ENCODE data around the gene SERTAD3. TPM values are rescaled to one million over a fixed set of nuclear protein-coding genes. Genes with fewer than 3 reads are reported as not detected.
A peak's percentile ranks its signal among the peaks of the same experiment; 100 is the strongest.

SERTAD3 gene
- total and polyA plus RNA-seq, 2 donors from 2014 or later: 29.9 to 38.4 TPM

- peaks cover 3 to 8% (median 8%) of the 10 kb centered on the region in 3 donors for H3K4me1 ChIP-seq (ENCODE audit: control insufficient read depth in 2 of 3, insufficient read depth in 2 of 3, low read depth in 1 of 3, low read length in 3 of 3)
- intact Hi-C loops (cut with DNase I): no loop called here
- TF ChIP-seq CTCF (IDR thresholded peaks at IDR 0.05; ENCODE audit: borderline replicate concordance, extremely low read depth, insufficient read depth): no peak
- no peaks in the 10 kb centered on the region for H3K9me3 ChIP-seq (ENCODE audit: control insufficient read depth in 2 of 3, insufficient read depth in 1 of 3, low read length in 3 of 3)
- FAIRE-seq (no peak), DNase-seq (no peak)
- H3K27me3 ChIP-seq (ENCODE audit: control insufficient read depth, insufficient read depth, low read length): no peaks in the 10 kb centered on the region
- H3K36me3 ChIP-seq (ENCODE audit: control insufficient read depth in 2 of 3, insufficient read depth in 3 of 3, low read length in 3 of 3): peaks cover 0 to 10% (median 4%) of the 10 kb centered on the region in 3 donors
- no peak overlapping the region for H3K4me3 ChIP-seq (ENCODE audit: low read length in 3 of 3)
- peak overlapping the region; percentile 88 to 93 for H3K27ac ChIP-seq (ENCODE audit: low read depth in 2 of 2, low read length in 2 of 2)
- H3K9ac ChIP-seq (ENCODE audit: low read length in 3 of 3): peak overlapping the region in 1 of 3 donors; percentile 18
Observed at GRCh38 chr19:40418040-40418439, 26.1 kb downstream of the SERTAD3 start.

GRCh38 chr19:40417643-40417981, 26.5 kb downstream of the SERTAD3 start:
- peak overlapping the region in 2 of 3 donors; percentile 18 to 43 for H3K9ac ChIP-seq (ENCODE audit: low read length in 3 of 3)
- intact Hi-C loops (cut with DNase I): no loop called here
- H3K4me3 ChIP-seq (ENCODE audit: low read length in 3 of 3): no peak overlapping the region
- DNase-seq (peak in 1 of 5 donors; percentile 48), FAIRE-seq (no peak)
- H3K36me3 ChIP-seq (ENCODE audit: control insufficient read depth in 2 of 3, insufficient read depth in 3 of 3, low read length in 3 of 3): peaks cover 0 to 6% (median under 1%) of the 10 kb centered on the region in 3 donors
- H3K9me3 ChIP-seq (ENCODE audit: control insufficient read depth in 2 of 3, insufficient read depth in 1 of 3, low read length in 3 of 3): no peaks in the 10 kb centered on the region
- no peak for TF ChIP-seq CTCF (IDR thresholded peaks at IDR 0.05; ENCODE audit: borderline replicate concordance, extremely low read depth, insufficient read depth)
- no peaks in the 10 kb centered on the region for H3K27me3 ChIP-seq (ENCODE audit: control insufficient read depth, insufficient read depth, low read length)
- H3K4me1 ChIP-seq (ENCODE audit: control insufficient read depth in 2 of 3, insufficient read depth in 2 of 3, low read depth in 1 of 3, low read length in 3 of 3): peaks cover 3 to 8% (median 6%) of the 10 kb centered on the region in 3 donors
- H3K27ac ChIP-seq (ENCODE audit: low read depth in 2 of 2, low read length in 2 of 2): peak overlapping the region; percentile 88 to 93

- peak; percentile 35 to 87 (median 65) for DNase-seq
- peaks cover 0 to under 1% (median 0%) of the 10 kb centered on the region in 3 donors for H3K36me3 ChIP-seq (ENCODE audit: control insufficient read depth in 2 of 3, insufficient read depth in 3 of 3, low read length in 3 of 3)
- no peaks in the 10 kb centered on the region for H3K9me3 ChIP-seq (ENCODE audit: control insufficient read depth in 2 of 3, insufficient read depth in 1 of 3, low read length in 3 of 3)
- intact Hi-C loops (cut with DNase I): no loop called here
- peaks cover 3 to 8% (median 5%) of the 10 kb centered on the region in 3 donors for H3K4me1 ChIP-seq (ENCODE audit: control insufficient read depth in 2 of 3, insufficient read depth in 2 of 3, low read depth in 1 of 3, low read length in 3 of 3)
- H3K27me3 ChIP-seq (ENCODE audit: control insufficient read depth, insufficient read depth, low read length): no peaks in the 10 kb centered on the region
- no peak for FAIRE-seq
- H3K4me3 ChIP-seq (ENCODE audit: low read length in 3 of 3): no peak overlapping the region
- peak overlapping the region; percentile 88 to 93 for H3K27ac ChIP-seq (ENCODE audit: low read depth in 2 of 2, low read length in 2 of 2)
- TF ChIP-seq CTCF (IDR thresholded peaks at IDR 0.05; ENCODE audit: borderline replicate concordance, extremely low read depth, insufficient read depth): no peak
- peak overlapping the region in 1 of 3 donors; percentile 43 for H3K9ac ChIP-seq (ENCODE audit: low read length in 3 of 3)
Observed at GRCh38 chr19:40416918-40417642, 27.1 kb downstream of the SERTAD3 start.

All from kidney (tissue), 14 donors.